Activated CD8-positive, alpha-beta T cell treated with anti-CD3 and anti-CD28 coated beads, Interleukin-2, amount 10 ng/mL, durations not matched to agents 7 days and 5 days (primary cell): Measurements from ENCODE around the gene SLC6A19. TPM values are rescaled to one million over a fixed set of nuclear protein-coding genes. Genes with fewer than 3 reads are reported as not detected.
"Not testable (repeated sequence)": the region's sequence is repeated elsewhere in the genome, so short reads cannot be mapped to it uniquely, and the experiment has no call there.

ENCODE experiments used
- ATAC-seq: fragments of 150-1000 bp; cut with Tn5 transposase; one replicate; pipeline ENCODE4 v1.10.0; 2021; ENCODE audit warnings: moderate library complexity
- CTCF ChIA-PET: fragments of 350-600 bp; sonication (Branson Sonifier 250); formaldehyde crosslinking; loops from one replicate; lab custom pipeline; 2021; ENCODE audit warnings: antibody characterized with exemption; lab: Charles Lee
- POLR2A ChIA-PET: fragments of 350-600 bp; sonication (Branson Sonifier 250); formaldehyde crosslinking; loops from one replicate; lab custom pipeline; 2021; ENCODE audit warnings: antibody characterized with exemption; lab: Charles Lee
- DNase-seq: peaks from one replicate; pipeline ENCODE4 v3.0.0-alpha.2; 2020
- H3K27ac Mint-ChIP-seq: one replicate; pipeline ENCODE4 v1.8.0; 2021; ENCODE audit warnings: mild to moderate bottlenecking, mixed read lengths
- H3K27me3 Mint-ChIP-seq: one replicate; pipeline ENCODE4 v1.8.0; 2021; ENCODE audit warnings: low read depth, mixed read lengths
- H3K36me3 Mint-ChIP-seq: one replicate; pipeline ENCODE4 v1.8.0; 2021; ENCODE audit warnings: low read depth, mixed read lengths
- H3K4me1 Mint-ChIP-seq: one replicate; pipeline ENCODE4 v1.8.0; 2021; ENCODE audit warnings: low read depth, mixed read lengths
- H3K4me3 Mint-ChIP-seq: one replicate; pipeline ENCODE4 v1.8.0; 2021; ENCODE audit warnings: mild to moderate bottlenecking, mixed read lengths
- H3K9me3 Mint-ChIP-seq: one replicate; pipeline ENCODE4 v1.8.0; 2022; ENCODE audit warnings: mixed read lengths; ENCODE audit not compliant: insufficient read depth
- total RNA-seq, 2 experiments: library from RNA; stranded (reverse); gene quantifications; one replicate each; pipeline ENCODE4 v1.2.3, GENCODE V29; 2021

SLC6A19 gene
- total RNA-seq, 2 experiments from 2014 or later: not detected

DNA sequence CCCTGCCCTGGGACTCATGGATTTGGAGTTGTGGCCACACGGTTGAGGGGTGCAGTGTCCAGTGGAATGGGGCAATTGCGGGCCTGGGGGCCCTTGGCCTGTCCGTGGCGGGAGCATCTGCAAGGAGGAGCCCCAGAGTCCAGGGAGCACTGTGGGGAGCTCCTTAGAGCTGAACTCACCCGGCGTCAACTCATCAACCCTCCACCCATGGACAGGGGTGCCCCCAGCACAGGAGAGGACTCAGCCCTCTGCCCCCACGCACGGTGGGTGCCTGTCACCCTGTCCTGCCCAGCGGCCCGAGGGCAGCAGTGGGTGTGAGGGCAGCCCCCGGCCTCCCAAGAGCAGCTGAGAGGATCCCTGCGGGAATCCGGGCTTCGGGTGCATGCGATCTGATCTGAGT is 23.2 kb downstream of the SLC6A19 start:
- Mint-ChIP-seq H3K27me3 (peaks cover 22% of the 10 kb centered on the region), H3K4me1 (peaks cover 25% of the 10 kb centered on the region), H3K27ac (no peak overlapping the region), H3K4me3 (no peak overlapping the region), H3K36me3 (no peaks in the 10 kb centered on the region), H3K9me3 (no peaks in the 10 kb centered on the region)
- no peak for ATAC-seq
- no peak for DNase-seq
- CTCF ChIA-PET: no interaction called here
- POLR2A ChIA-PET: no interaction called here

DNA sequence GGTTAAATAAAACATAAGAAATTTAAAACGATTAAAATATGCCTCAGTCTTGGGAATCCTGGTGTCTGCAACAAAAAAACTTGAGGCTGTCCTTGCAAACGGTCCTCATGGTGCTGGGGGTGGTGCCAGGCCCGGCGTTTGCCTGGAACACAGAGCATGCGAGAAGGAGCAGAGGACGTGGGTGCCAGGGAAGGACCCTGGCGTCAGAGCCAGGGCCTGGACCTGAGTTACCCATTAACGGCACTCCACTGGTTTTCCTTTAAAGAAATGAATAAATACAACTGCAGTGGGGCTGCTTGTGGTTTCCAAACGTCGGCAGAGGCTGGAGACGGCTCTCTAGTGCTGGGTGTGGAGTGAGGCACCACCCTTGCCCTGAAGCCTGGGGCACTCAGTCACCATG is 23.7 kb downstream of the SLC6A19 start, which contains the start of gene SLC6A18:
SLC6A18 (plus strand) TSS at position 301 of the 400 bp plus-strand sequence; CDS start at position 398, 97 bp downstream.
- no peaks in the 10 kb centered on the region for H3K36me3 Mint-ChIP-seq

DNA sequence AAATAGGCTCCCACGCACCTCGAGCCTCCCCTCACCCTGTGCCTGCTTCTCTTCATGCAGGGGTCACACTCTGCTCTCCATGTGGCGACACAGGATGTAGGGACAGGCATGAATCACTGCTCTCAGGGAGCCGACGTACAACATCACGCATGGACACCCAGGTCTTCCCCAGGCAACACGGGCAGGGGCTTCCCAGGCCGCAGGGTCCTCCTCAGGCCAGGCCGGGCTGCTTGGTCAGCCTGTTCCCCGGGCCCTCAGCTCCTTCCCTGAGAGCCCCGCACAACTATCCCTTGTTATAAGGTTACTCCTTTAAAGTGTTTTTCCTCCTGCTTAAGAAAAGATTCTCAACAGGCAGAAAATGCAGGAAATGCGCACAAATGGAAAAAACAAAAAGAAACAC is 24.8 kb downstream of the SLC6A19 start:
- H3K27ac Mint-ChIP-seq: no peak overlapping the region
- DNase-seq: no peak
- H3K36me3 Mint-ChIP-seq: no peaks in the 10 kb centered on the region
- CTCF ChIA-PET: no interaction called here
- POLR2A ChIA-PET: no interaction called here
- peaks cover 25% of the 10 kb centered on the region for H3K27me3 Mint-ChIP-seq
- no peak overlapping the region for H3K4me3 Mint-ChIP-seq
- H3K4me1 Mint-ChIP-seq: peaks cover 33% of the 10 kb centered on the region
- H3K9me3 Mint-ChIP-seq: no peaks in the 10 kb centered on the region
- no peak for ATAC-seq

More for the DNA sequence above, 23.7 kb downstream of the SLC6A19 start, which contains the start of gene SLC6A18:
- ChIA-PET POLR2A (no interaction called here), CTCF (no interaction called here)
- DNase-seq (no peak), ATAC-seq (no peak)
- no peak within 1 kb of the TSS for H3K27ac Mint-ChIP-seq
- H3K4me3 Mint-ChIP-seq: no peak within 1 kb of the TSS
- H3K4me1 Mint-ChIP-seq: peaks cover 29% of the 10 kb centered on the region
- no peaks in the 10 kb centered on the region for H3K9me3 Mint-ChIP-seq
- H3K27me3 Mint-ChIP-seq: peaks cover 25% of the 10 kb centered on the region

GRCh38 chr5:1226839-1227581 is 25.6 kb downstream of the SLC6A19 start:
- H3K4me3 Mint-ChIP-seq: no peak overlapping the region
- DNase-seq (no peak), ATAC-seq (no peak)
- no peaks in the 10 kb centered on the region for H3K36me3 Mint-ChIP-seq
- H3K9me3 Mint-ChIP-seq: no peaks in the 10 kb centered on the region
- H3K4me1 Mint-ChIP-seq: peaks cover 33% of the 10 kb centered on the region
- POLR2A ChIA-PET: no interaction called here
- CTCF ChIA-PET: no interaction called here
- no peak overlapping the region for H3K27ac Mint-ChIP-seq
- H3K27me3 Mint-ChIP-seq: peaks cover 25% of the 10 kb centered on the region

GRCh38 chr5:1227667-1228066 is 26.3 kb downstream of the SLC6A19 start:
- peaks cover 25% of the 10 kb centered on the region for H3K27me3 Mint-ChIP-seq
- H3K4me3 Mint-ChIP-seq: no peak overlapping the region
- no peaks in the 10 kb centered on the region for H3K9me3 Mint-ChIP-seq
- DNase-seq (no peak), ATAC-seq (no peak)
- CTCF ChIA-PET: no interaction called here
- H3K27ac Mint-ChIP-seq: no peak overlapping the region
- no peaks in the 10 kb centered on the region for H3K36me3 Mint-ChIP-seq
- POLR2A ChIA-PET: no interaction called here
- peaks cover 33% of the 10 kb centered on the region for H3K4me1 Mint-ChIP-seq

DNA sequence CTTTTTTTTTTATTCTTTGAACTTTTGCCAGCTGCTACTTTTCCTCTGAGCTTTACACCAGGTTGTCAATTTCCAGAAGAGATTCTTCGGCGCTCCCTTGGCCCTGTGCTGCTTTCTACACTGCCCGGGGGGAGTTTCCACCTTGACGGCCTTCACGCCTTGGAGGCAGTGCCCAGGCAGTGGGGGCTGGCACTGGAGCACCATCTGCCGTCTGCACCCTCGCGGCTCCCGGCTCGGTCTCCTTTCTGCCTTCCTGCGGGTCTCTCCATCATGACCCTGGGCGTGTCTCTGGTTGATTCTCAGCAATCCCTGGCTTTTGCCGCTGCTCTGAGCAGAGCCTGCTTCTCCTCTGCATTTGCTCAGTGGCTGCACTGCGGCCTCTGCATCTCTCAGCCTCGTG is 26.7 kb downstream of the SLC6A19 start:
- peaks cover 25% of the 10 kb centered on the region for H3K27me3 Mint-ChIP-seq
- ChIA-PET CTCF (no interaction called here), POLR2A (no interaction called here)
- no peak overlapping the region for H3K4me3 Mint-ChIP-seq
- H3K4me1 Mint-ChIP-seq: peaks cover 33% of the 10 kb centered on the region
- H3K9me3 Mint-ChIP-seq: no peaks in the 10 kb centered on the region
- ATAC-seq: no peak
- no peak overlapping the region for H3K27ac Mint-ChIP-seq
- no peak for DNase-seq
- H3K36me3 Mint-ChIP-seq: no peaks in the 10 kb centered on the region

DNA sequence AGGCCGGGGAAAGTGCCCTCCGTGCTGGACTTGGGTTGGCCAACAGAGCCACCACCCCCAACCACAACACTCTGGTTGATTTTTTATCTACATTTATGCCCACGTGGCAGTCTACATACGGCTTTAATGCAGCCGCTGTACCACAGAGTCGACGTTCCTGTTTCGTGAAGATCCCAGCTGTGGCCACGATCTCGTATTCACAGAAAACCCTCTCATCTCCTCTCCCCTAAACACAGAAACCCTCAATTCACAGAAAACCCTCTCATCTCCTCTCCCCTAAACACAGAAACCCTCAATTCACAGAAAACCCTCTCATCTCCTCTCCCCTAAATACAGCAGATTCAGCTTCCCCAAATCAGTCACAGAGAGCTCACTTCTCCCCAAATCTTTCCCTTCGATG is 27.6 kb downstream of the SLC6A19 start:
- H3K9me3 Mint-ChIP-seq, CTCF ChIA-PET, H3K36me3 Mint-ChIP-seq: not testable (repeated sequence)
- Mint-ChIP-seq H3K4me1 (peaks cover 33% of the 10 kb centered on the region), H3K27ac (peak overlapping the region; percentile 47), H3K4me3 (peak overlapping the region; percentile 29), H3K27me3 (peaks cover 25% of the 10 kb centered on the region)
- DNase-seq: peak; percentile 68
- POLR2A ChIA-PET: interaction anchor here (0.6 to 0.7 kb wide), 2 partner anchors 10 to 175 kb away, joined by 3 read pairs; no protein-coding TSS in a partner anchor
- peak; percentile 70 for ATAC-seq

- DNase-seq (no peak), ATAC-seq (no peak)
- POLR2A ChIA-PET: interaction anchor here (0.6 to 0.7 kb wide), 2 partner anchors 9 to 175 kb away, joined by 3 read pairs; no protein-coding TSS in a partner anchor
- H3K4me3 Mint-ChIP-seq: no peak overlapping the region
- no peaks in the 10 kb centered on the region for H3K36me3 Mint-ChIP-seq
- no peaks in the 10 kb centered on the region for H3K9me3 Mint-ChIP-seq
- H3K27ac Mint-ChIP-seq: no peak overlapping the region
- CTCF ChIA-PET: no interaction called here
- H3K27me3 Mint-ChIP-seq: peaks cover 25% of the 10 kb centered on the region
- peaks cover 33% of the 10 kb centered on the region for H3K4me1 Mint-ChIP-seq
Measured at GRCh38 chr5:1229822-1230221, 28.4 kb downstream of the SLC6A19 start.

GRCh38 chr5:1230551-1230950 is 29.2 kb downstream of the SLC6A19 start:
- peaks cover 33% of the 10 kb centered on the region for H3K4me1 Mint-ChIP-seq
- CTCF ChIA-PET: no interaction called here

DNA sequence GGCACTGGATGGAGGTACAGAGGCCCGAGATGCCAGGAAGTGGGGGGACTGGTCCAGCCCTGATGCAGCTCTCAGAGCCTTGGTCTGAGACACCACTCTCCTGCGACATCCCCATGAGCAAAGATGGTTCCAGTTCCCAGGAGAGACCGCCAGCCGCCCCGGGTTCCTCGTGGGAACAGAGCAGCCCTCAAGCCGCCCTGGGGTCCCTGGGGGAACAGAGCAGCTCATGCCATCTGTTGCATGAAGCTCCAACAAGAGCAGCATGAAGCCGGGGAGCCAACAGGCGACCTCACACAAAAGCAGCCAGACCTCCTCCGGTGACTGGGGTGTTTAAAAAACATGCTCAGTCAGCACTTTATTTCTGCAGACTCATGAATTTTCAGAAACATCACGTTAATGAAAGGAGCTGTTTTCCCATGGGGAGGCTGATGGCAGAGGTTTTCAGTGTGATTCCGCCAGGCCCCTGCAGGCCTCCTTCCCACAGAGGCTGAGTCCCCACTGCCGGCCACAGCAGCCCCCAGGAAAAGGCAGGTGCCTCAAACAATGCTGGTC is 30.0 kb downstream of the SLC6A19 start:
- no peak overlapping the region for H3K27ac Mint-ChIP-seq
- H3K27me3 Mint-ChIP-seq: peaks cover 22% of the 10 kb centered on the region
- CTCF ChIA-PET: no interaction called here
- DNase-seq: no peak
- no peak overlapping the region for H3K4me3 Mint-ChIP-seq
- no peak for ATAC-seq
- H3K36me3 Mint-ChIP-seq: no peaks in the 10 kb centered on the region
- peaks cover 8% of the 10 kb centered on the region for H3K9me3 Mint-ChIP-seq
- POLR2A ChIA-PET: no interaction called here
- H3K4me1 Mint-ChIP-seq: peaks cover 33% of the 10 kb centered on the region

More at GRCh38 chr5:1230551-1230950, 29.2 kb downstream of the SLC6A19 start:
- peaks cover 1% of the 10 kb centered on the region for H3K9me3 Mint-ChIP-seq
- H3K27ac Mint-ChIP-seq: peak overlapping the region; percentile 39
- no peak overlapping the region for H3K4me3 Mint-ChIP-seq
- POLR2A ChIA-PET: no interaction called here
- DNase-seq: no peak
- H3K36me3 Mint-ChIP-seq: no peaks in the 10 kb centered on the region
- H3K27me3 Mint-ChIP-seq: peaks cover 25% of the 10 kb centered on the region
- no peak for ATAC-seq

DNA sequence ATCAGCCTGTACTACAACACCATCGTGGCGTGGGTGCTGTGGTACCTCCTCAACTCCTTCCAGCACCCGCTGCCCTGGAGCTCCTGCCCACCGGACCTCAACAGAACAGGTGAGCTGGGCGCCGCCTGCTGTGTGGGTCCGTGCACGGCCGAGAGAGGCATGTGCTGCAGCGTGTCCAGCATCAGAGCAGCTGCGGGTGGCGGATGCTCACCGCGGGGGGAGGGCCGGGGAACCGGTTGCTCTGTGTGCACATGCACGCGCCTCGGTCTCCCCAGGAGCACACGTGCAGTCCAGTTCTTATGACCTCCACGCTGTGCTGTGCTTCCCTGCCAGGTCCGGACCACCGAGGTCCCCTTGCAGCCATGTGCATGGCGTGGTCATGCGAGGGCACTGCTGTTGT is 31.4 kb downstream of the SLC6A19 start:
- Mint-ChIP-seq H3K27me3 (peaks cover 12% of the 10 kb centered on the region), H3K4me1 (peaks cover 26% of the 10 kb centered on the region), H3K9me3 (peaks cover 8% of the 10 kb centered on the region), H3K36me3 (no peaks in the 10 kb centered on the region), H3K27ac (no peak overlapping the region), H3K4me3 (no peak overlapping the region)
- ATAC-seq (no peak), DNase-seq (no peak)
- ChIA-PET POLR2A (no interaction called here), CTCF (no interaction called here)

- POLR2A ChIA-PET: no interaction called here
- H3K9me3 Mint-ChIP-seq: peaks cover 8% of the 10 kb centered on the region
- no peak for ATAC-seq
- no peak overlapping the region for H3K4me3 Mint-ChIP-seq
- no peaks in the 10 kb centered on the region for H3K36me3 Mint-ChIP-seq
- H3K4me1 Mint-ChIP-seq: peaks cover 2% of the 10 kb centered on the region
- CTCF ChIA-PET: no interaction called here
- peak; percentile 27 for DNase-seq
- no peak overlapping the region for H3K27ac Mint-ChIP-seq
- no peaks in the 10 kb centered on the region for H3K27me3 Mint-ChIP-seq
Measured at GRCh38 chr5:1235379-1235778, 34.0 kb downstream of the SLC6A19 start.
